ENCODE results near the gene SSX5.
"Not testable (repeated sequence)": the region's sequence is repeated elsewhere in the genome, so short reads cannot be mapped to it uniquely, and the experiment has no call there.

DNA sequence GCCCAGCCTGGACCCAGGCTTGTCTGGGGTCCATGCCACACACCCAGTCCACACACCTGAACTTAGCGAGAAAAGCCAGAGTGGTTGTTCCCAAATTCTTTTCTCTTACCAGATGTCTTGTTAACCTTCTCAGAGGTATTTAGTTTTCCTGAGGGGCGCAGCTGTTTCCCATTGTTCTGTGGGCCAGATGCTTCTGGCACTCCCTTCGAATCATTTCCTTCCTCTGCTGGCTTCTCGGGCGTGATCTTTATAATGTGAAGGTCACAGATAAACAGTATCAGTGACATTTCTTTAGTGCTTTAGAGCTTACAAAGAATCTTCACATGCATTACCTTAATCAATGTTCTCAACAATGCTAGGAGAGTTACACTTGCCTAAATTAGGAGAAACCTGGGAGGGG lies 6.6 kb downstream of the SSX5 start:
- TF ChIP-seq, protein P1, sequence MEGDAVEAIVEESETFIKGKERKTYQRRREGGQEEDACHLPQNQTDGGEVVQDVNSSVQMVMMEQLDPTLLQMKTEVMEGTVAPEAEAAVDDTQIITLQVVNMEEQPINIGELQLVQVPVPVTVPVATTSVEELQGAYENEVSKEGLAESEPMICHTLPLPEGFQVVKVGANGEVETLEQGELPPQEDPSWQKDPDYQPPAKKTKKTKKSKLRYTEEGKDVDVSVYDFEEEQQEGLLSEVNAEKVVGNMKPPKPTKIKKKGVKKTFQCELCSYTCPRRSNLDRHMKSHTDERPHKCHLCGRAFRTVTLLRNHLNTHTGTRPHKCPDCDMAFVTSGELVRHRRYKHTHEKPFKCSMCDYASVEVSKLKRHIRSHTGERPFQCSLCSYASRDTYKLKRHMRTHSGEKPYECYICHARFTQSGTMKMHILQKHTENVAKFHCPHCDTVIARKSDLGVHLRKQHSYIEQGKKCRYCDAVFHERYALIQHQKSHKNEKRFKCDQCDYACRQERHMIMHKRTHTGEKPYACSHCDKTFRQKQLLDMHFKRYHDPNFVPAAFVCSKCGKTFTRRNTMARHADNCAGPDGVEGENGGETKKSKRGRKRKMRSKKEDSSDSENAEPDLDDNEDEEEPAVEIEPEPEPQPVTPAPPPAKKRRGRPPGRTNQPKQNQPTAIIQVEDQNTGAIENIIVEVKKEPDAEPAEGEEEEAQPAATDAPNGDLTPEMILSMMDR (conservative IDR thresholded peaks at IDR 0.05; ENCODE audit: low read length), result not testable (repeated sequence)
- TF ChIP-seq EZH2phosphoT487 (IDR thresholded peaks at IDR 0.05; ENCODE audit: borderline replicate concordance, low read depth, low read length), result not testable (repeated sequence)

Data from OCI-LY7 (cell line).